Endodermal cell (in vitro differentiated cells): ENCODE data around the gene GRXCR2. TPM values are rescaled to one million over a fixed set of nuclear protein-coding genes. Genes with fewer than 3 reads are reported as not detected.

Source experiments
- DNase-seq: peaks from one replicate; pipeline ENCODE4 v3.0.0-alpha.2; 2017
- H3K27ac ChIP-seq: 2 replicates; pipeline ENCODE4 v1.5.1; 2013; ENCODE audit warnings: mild to moderate bottlenecking, low read depth, low read length, moderate library complexity
- H3K27me3 ChIP-seq: 2 replicates; pipeline ENCODE4 v1.6.1; 2013; ENCODE audit warnings: mild to moderate bottlenecking, low read length, moderate library complexity; ENCODE audit not compliant: insufficient read depth, control insufficient read depth, poor library complexity, severe bottlenecking
- H3K36me3 ChIP-seq: 2 replicates; pipeline ENCODE4 v1.7.0; 2013; ENCODE audit warnings: mild to moderate bottlenecking, low read length, moderate library complexity; ENCODE audit not compliant: control insufficient read depth, insufficient read depth
- H3K4me1 ChIP-seq: one replicate; pipeline ENCODE4 v1.7.0; 2013; ENCODE audit warnings: low read length; ENCODE audit not compliant: control insufficient read depth, insufficient read depth
- H3K4me3 ChIP-seq: 2 replicates; pipeline ENCODE4 v1.5.1; 2013; ENCODE audit warnings: mild to moderate bottlenecking, low read length, moderate library complexity
- H3K9ac ChIP-seq: 2 replicates; pipeline ENCODE4 v1.6.1; 2013; ENCODE audit warnings: mild to moderate bottlenecking, low read length, moderate library complexity; ENCODE audit not compliant: poor library complexity, severe bottlenecking; ENCODE audit errors: extremely low read depth
- H3K9me3 ChIP-seq: 2 replicates; pipeline ENCODE4 v1.6.1; 2013; ENCODE audit warnings: mild to moderate bottlenecking, low read length, moderate library complexity; ENCODE audit not compliant: control insufficient read depth
- H3K27ac Mint-ChIP-seq: 2 replicates; pipeline ENCODE4 v1.8.0; 2020; ENCODE audit warnings: mixed read lengths
- H3K27me3 Mint-ChIP-seq: 2 replicates; pipeline ENCODE4 v1.8.0; 2021; ENCODE audit warnings: mild to moderate bottlenecking, mixed read lengths; ENCODE audit not compliant: insufficient read depth
- H3K36me3 Mint-ChIP-seq: 2 replicates; pipeline ENCODE4 v1.8.0; 2020; ENCODE audit warnings: low read depth, mixed read lengths
- H3K4me1 Mint-ChIP-seq: 2 replicates; pipeline ENCODE4 v1.8.0; 2020; ENCODE audit warnings: mixed read lengths
- H3K4me3 Mint-ChIP-seq: 2 replicates; pipeline ENCODE4 v1.8.0; 2020; ENCODE audit warnings: mild to moderate bottlenecking, moderate library complexity, mixed read lengths
- H3K9me3 Mint-ChIP-seq: 2 replicates; pipeline ENCODE4 v1.8.0; 2020; ENCODE audit warnings: mild to moderate bottlenecking, mixed read lengths
- CTCF ChIP-seq: fragments of 200-600 bp; sonication (generic); conservative IDR thresholded peaks from 2 replicates; pipeline ENCODE4 v1.5.0; 2021; ENCODE audit warnings: antibody characterized with exemption, mild to moderate bottlenecking
- WGBS, 2 experiments: methylation state at CpG; one replicate each; pipeline versions ENCODE4 v1.1.5 to v1.1.7; 2013; ENCODE audit warnings: missing lambda C conversion rate in 2 of 2, mixed read lengths in 1 of 2; ENCODE audit not compliant: insufficient coverage in 1 of 2, insufficient read length in 1 of 2; 5-methylcytosine and 5-hydroxymethylcytosine counted together
- total RNA-seq, 2 donors: library from RNA; stranded (reverse); fragmentation: NEBNext Ultra II Directional in 1 of 2; extraction: Animal tissue kit (Norgen Biotek cat#: 25700) in 1 of 2; gene quantifications; 2 replicates in 1 of 2; 3 replicates in 1 of 2; pipeline ENCODE4 v1.2.1, GENCODE V29; 2021

The GRXCR2 gene
- total RNA-seq, 2 donors from 2014 or later = not detected

GRCh38 chr5:145920542-145921210, 47.9 kb upstream of the GRXCR2 start:
- H3K4me1 ChIP-seq = peaks cover 6% of the 10 kb centered on the region
- Mint-ChIP-seq H3K27me3 (no peaks in the 10 kb centered on the region), H3K4me1 (peaks cover 15% of the 10 kb centered on the region), H3K36me3 (no peaks in the 10 kb centered on the region), H3K9me3 (no peaks in the 10 kb centered on the region), H3K27ac (no peak overlapping the region), H3K4me3 (no peak overlapping the region)
- no peak overlapping the region for H3K9ac ChIP-seq
- WGBS, 2 experiments = 86 to 94% methylated on average over 1 of the region's 1 CpG
- H3K36me3 ChIP-seq = no peaks in the 10 kb centered on the region
- H3K4me3 ChIP-seq = no peak overlapping the region
- DNase-seq = no peak
- no peak overlapping the region for H3K27ac ChIP-seq
- H3K9me3 ChIP-seq = no peaks in the 10 kb centered on the region
- TF ChIP-seq CTCF = no peak
- no peaks in the 10 kb centered on the region for H3K27me3 ChIP-seq

- no peak overlapping the region for H3K27ac ChIP-seq
- Mint-ChIP-seq H3K27me3 (no peaks in the 10 kb centered on the region), H3K4me1 (peaks cover 8% of the 10 kb centered on the region), H3K9me3 (no peaks in the 10 kb centered on the region), H3K4me3 (no peak overlapping the region), H3K36me3 (no peaks in the 10 kb centered on the region), H3K27ac (no peak overlapping the region)
- no peak for TF ChIP-seq CTCF
- H3K27me3 ChIP-seq = no peaks in the 10 kb centered on the region
- no peak overlapping the region for H3K4me3 ChIP-seq
- 78 to 89% methylated on average over 5 to 6 of the region's 6 CpGs for WGBS, 2 experiments
- no peaks in the 10 kb centered on the region for H3K36me3 ChIP-seq
- H3K9me3 ChIP-seq = no peaks in the 10 kb centered on the region
- no peaks in the 10 kb centered on the region for H3K4me1 ChIP-seq
- H3K9ac ChIP-seq = no peak overlapping the region
- DNase-seq = no peak
Measured at GRCh38 chr5:145919413-145919812, 46.6 kb upstream of the GRXCR2 start.

DNA sequence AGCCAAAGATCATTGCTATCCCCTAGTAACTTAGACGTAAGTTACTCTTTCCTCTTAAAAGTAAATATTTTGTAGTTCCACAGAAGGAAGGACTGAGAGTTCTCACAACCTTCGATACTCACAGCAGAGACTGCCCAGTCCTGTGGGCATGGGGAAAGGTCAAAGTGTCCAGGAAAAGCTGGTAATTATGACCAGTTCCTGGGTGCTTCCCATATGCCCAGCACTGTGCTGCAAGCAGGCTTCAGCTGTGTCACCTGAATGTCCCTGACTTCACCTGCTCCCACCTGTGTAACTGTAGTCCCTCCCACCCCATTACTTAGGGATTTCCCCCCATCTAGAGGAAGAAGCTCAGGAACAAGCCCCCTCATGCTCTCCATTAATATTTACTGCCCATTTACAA, 45.6 kb upstream of the GRXCR2 start:
- 95% methylated on average over 2 of the region's 2 CpGs; no CpG with 5 or more reads in 1 of the 2 experiments for WGBS, 2 experiments
- no peak overlapping the region for H3K4me3 Mint-ChIP-seq
- no peak overlapping the region for H3K27ac Mint-ChIP-seq

More for the DNA sequence above, 45.6 kb upstream of the GRXCR2 start:
- H3K27ac ChIP-seq = no peak overlapping the region
- H3K4me3 ChIP-seq = no peak overlapping the region
- no peak for TF ChIP-seq CTCF
- H3K36me3 ChIP-seq = no peaks in the 10 kb centered on the region
- H3K9me3 Mint-ChIP-seq = no peaks in the 10 kb centered on the region
- H3K36me3 Mint-ChIP-seq = no peaks in the 10 kb centered on the region
- peaks cover 5% of the 10 kb centered on the region for H3K4me1 Mint-ChIP-seq
- H3K27me3 Mint-ChIP-seq = no peaks in the 10 kb centered on the region
- DNase-seq = no peak
- H3K27me3 ChIP-seq = no peaks in the 10 kb centered on the region
- no peak overlapping the region for H3K9ac ChIP-seq
- H3K9me3 ChIP-seq = no peaks in the 10 kb centered on the region
- H3K4me1 ChIP-seq = no peaks in the 10 kb centered on the region
